DOHH2 (cell line): ENCODE results near the gene PPP1R13B.

Experiments
- H3F3A ChIP-seq: fragments of 200-600 bp; sonication (generic), shearing (Covaris generic); 2 replicates; pipeline ENCODE4 v1.6.0; 2016; ENCODE audit warnings: antibody characterized with exemption, mild to moderate bottlenecking; ENCODE audit not compliant: control insufficient read depth, insufficient read depth
- H3K27ac ChIP-seq: fragments of 200-600 bp; sonication (generic); 2 replicates; pipeline ENCODE4 v1.5.1; 2014; ENCODE audit warnings: low read depth, mild to moderate bottlenecking, low read length, moderate library complexity
- H3K27me3 ChIP-seq: fragments of 200-600 bp; sonication (generic); 2 replicates; pipeline ENCODE4 v1.6.1; 2014; ENCODE audit warnings: mild to moderate bottlenecking, low read length, mixed read lengths; ENCODE audit not compliant: control insufficient read depth
- H3K36me3 ChIP-seq: fragments of 200-600 bp; sonication (generic); 2 replicates; pipeline ENCODE4 v1.6.1; 2014; ENCODE audit warnings: mild to moderate bottlenecking, low read length, moderate library complexity, mixed read lengths; ENCODE audit not compliant: control insufficient read depth
- H3K4me1 ChIP-seq: fragments of 200-600 bp; sonication (generic); 2 replicates; pipeline ENCODE4 v1.6.1; 2014; ENCODE audit warnings: mild to moderate bottlenecking, low read length, mixed read lengths; ENCODE audit not compliant: control insufficient read depth
- H3K4me2 ChIP-seq: fragments of 200-600 bp; sonication (generic); 2 replicates; pipeline ENCODE4 v1.6.0; 2014; ENCODE audit warnings: mild to moderate bottlenecking, low read length, moderate library complexity
- H3K4me3 ChIP-seq: fragments of 200-600 bp; sonication (generic); 2 replicates; pipeline ENCODE4 v1.5.1; 2014; ENCODE audit warnings: mild to moderate bottlenecking, low read length, mixed read lengths
- H3K79me2 ChIP-seq: fragments of 200-600 bp; sonication (generic); 2 replicates; pipeline ENCODE4 v1.6.1; 2014; ENCODE audit warnings: mild to moderate bottlenecking, low read length, mixed read lengths; ENCODE audit not compliant: control insufficient read depth
- H3K9me2 ChIP-seq: fragments of 200-600 bp; sonication (generic); replicated peaks from 2 replicates; pipeline ENCODE4 v1.6.1; 2014; ENCODE audit warnings: mild to moderate bottlenecking, low read length, mixed read lengths; ENCODE audit not compliant: control insufficient read depth
- H3K9me3 ChIP-seq: fragments of 200-600 bp; sonication (generic); 2 replicates; pipeline ENCODE4 v1.6.1; 2014; ENCODE audit warnings: antibody characterized with exemption, low read length, mixed read lengths; ENCODE audit not compliant: control insufficient read depth, insufficient read depth
- H4K20me1 ChIP-seq: fragments of 200-600 bp; sonication (generic); 2 replicates; pipeline ENCODE4 v1.6.0; 2014; ENCODE audit warnings: low read depth, mild to moderate bottlenecking, antibody characterized with exemption, low read length, moderate library complexity; ENCODE audit not compliant: control insufficient read depth, insufficient read depth
- CTCF ChIP-seq: fragments of 200-600 bp; sonication (generic); IDR thresholded peaks from one replicate; pipeline ENCODE4 v1.5.1; 2014; ENCODE audit warnings: antibody characterized with exemption, mild to moderate bottlenecking, low read depth, low read length; ENCODE audit not compliant: poor library complexity, severe bottlenecking
- EZH2phosphoT487 ChIP-seq: fragments of 200-600 bp; sonication (generic); IDR thresholded peaks from 2 replicates; pipeline ENCODE4 v1.6.1; 2017; ENCODE audit warnings: borderline replicate concordance, mild to moderate bottlenecking, antibody characterized with exemption, low read length, moderate library complexity, mixed read lengths

Gene PPP1R13B

GRCh38 chr14:103887557-103888115, 40.3 kb upstream of the PPP1R13B start:
- Histone ChIP-seq H4K20me1 (no peaks in the 10 kb centered on the region), H3K4me1 (no peaks in the 10 kb centered on the region), H3K27me3 (no peaks in the 10 kb centered on the region), H3K27ac (no peak overlapping the region), H3K79me2 (no peaks in the 10 kb centered on the region), H3F3A (no peaks in the 10 kb centered on the region), H3K9me2 (no peaks in the 10 kb centered on the region), H3K36me3 (no peaks in the 10 kb centered on the region), H3K4me3 (no peak overlapping the region), H3K9me3 (no peaks in the 10 kb centered on the region), H3K4me2 (no peak overlapping the region)
- TF ChIP-seq EZH2phosphoT487 = no peak
- no peak for TF ChIP-seq CTCF

- no peaks in the 10 kb centered on the region for H3F3A ChIP-seq
- H3K27me3 ChIP-seq = no peaks in the 10 kb centered on the region
- no peaks in the 10 kb centered on the region for H3K36me3 ChIP-seq
- no peaks in the 10 kb centered on the region for H3K4me1 ChIP-seq
- TF ChIP-seq CTCF (no peak), EZH2phosphoT487 (no peak)
- H4K20me1 ChIP-seq = no peaks in the 10 kb centered on the region
- H3K9me3 ChIP-seq = no peaks in the 10 kb centered on the region
- H3K79me2 ChIP-seq = no peaks in the 10 kb centered on the region
- no peaks in the 10 kb centered on the region for H3K9me2 ChIP-seq
- no peak overlapping the region for H3K27ac ChIP-seq
- no peak overlapping the region for H3K4me3 ChIP-seq
- H3K4me2 ChIP-seq = no peak overlapping the region
Observed at GRCh38 chr14:103887170-103887501, 39.8 kb upstream of the PPP1R13B start.

GRCh38 chr14:103886304-103887169, 39.2 kb upstream of the PPP1R13B start:
- no peaks in the 10 kb centered on the region for H3K9me3 ChIP-seq
- H3K9me2 ChIP-seq = no peaks in the 10 kb centered on the region
- H4K20me1 ChIP-seq = no peaks in the 10 kb centered on the region
- H3K4me2 ChIP-seq = no peak overlapping the region
- no peaks in the 10 kb centered on the region for H3K79me2 ChIP-seq
- no peaks in the 10 kb centered on the region for H3K27me3 ChIP-seq
- no peaks in the 10 kb centered on the region for H3K4me1 ChIP-seq
- H3K27ac ChIP-seq = no peak overlapping the region
- no peaks in the 10 kb centered on the region for H3F3A ChIP-seq
- TF ChIP-seq EZH2phosphoT487 (no peak), CTCF (no peak)
- no peak overlapping the region for H3K4me3 ChIP-seq
- no peaks in the 10 kb centered on the region for H3K36me3 ChIP-seq
